ENCODE measurements around the gene NYAP2.

Gene NYAP2

GRCh38 chr2:225399504-225399903 is at the start of gene NYAP2:
Gene NYAP2, plus strand, starts transcription at chr2:225399710. Its CDS starts 9,171 bp downstream, at chr2:225408881.
- no peak for DNase-seq

DNA sequence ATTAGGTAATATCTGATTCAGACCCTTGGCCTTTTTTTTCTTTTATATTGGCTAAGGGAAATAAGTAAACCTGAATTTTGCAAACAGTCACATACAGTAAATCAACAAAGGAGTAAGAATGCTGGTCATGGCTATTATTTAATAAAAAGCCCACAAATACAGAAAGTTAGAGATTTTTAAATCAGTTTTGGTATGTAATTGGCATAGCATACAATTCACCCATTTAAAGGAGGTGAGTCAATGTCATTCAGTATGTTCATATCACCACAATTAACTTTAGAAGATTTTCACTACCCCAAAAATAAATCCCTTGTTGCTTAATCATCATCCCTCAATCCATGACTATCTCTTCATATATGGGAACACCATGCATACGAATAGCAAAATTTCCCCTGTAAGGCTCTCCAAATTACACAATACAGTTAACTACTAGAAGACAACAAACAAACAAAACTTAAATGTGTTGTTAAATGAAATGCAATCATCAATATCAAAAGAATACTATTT is 45.9 kb upstream of the NYAP2 start:
- no peak for DNase-seq

GRCh38 chr2:225354281-225354774 is 45.2 kb upstream of the NYAP2 start:
- DNase-seq = no peak

- DNase-seq = no peak
Measured at GRCh38 chr2:225355788-225356187, 43.7 kb upstream of the NYAP2 start.

- DNase-seq = no peak
Measured at GRCh38 chr2:225366731-225367130, 32.8 kb upstream of the NYAP2 start.

- no peak for DNase-seq
Measured at GRCh38 chr2:225367482-225367881, 32.0 kb upstream of the NYAP2 start.

GRCh38 chr2:225378984-225379383 is 20.5 kb upstream of the NYAP2 start:
- no peak for DNase-seq

DNA sequence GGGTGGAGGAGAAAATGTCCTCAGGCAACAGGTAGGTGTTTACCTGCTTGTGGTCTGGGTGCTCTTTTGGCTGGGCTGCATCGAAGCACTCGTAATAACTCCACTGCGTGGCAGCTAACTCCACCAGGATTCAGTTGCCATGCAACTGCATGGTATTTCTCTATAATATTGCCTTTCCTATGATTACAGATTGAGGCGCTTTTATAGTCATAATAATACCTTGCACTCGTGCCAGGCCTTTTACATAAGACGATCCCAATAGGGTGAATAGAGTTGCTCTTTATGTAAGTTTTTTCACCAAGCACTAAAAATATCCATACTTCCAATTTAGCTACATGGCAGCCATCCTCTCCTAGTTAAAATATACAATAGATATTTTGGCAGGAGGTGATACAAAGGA is 19.7 kb upstream of the NYAP2 start:
- DNase-seq = no peak

GRCh38 chr2:225381609-225382008 is 17.9 kb upstream of the NYAP2 start:
- no peak for DNase-seq

- no peak for DNase-seq
Measured at GRCh38 chr2:225398372-225398771, 1.1 kb upstream of the NYAP2 start.

DNA sequence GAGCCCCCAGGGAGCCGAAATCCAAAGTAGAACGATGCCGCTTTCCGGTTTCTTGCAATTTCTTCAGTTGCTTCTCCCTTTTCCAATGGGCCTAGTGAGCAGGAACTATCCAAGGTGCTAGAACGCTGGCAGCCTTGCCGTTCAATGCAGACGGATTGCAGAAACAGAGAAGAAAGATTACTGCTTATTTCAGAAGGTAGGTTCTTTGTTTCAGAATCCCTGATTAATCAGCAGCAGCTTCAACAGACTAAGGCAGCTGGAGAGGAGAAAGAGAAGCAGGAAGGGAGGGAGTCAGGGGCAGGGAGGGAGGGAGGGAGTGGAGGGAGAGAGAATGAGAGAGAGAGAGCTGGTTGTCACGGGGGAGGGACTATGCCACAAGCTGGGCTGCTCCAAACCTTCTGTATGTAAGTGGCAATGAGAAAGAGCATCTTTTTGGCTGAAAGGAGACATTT is 576 bp downstream of the NYAP2 start:
- DNase-seq = no peak

GRCh38 chr2:225400546-225401400 is 1.3 kb downstream of the NYAP2 start:
- DNase-seq = no peak

GRCh38 chr2:225402210-225402776 is 2.8 kb downstream of the NYAP2 start:
- no peak for DNase-seq

- DNase-seq = no peak
Measured at GRCh38 chr2:225411452-225411851, 11.9 kb downstream of the NYAP2 start.

- DNase-seq = no peak
Measured at GRCh38 chr2:225413786-225414185, 14.3 kb downstream of the NYAP2 start.

GRCh38 chr2:225414902-225415301 is 15.4 kb downstream of the NYAP2 start:
- no peak for DNase-seq

DNA sequence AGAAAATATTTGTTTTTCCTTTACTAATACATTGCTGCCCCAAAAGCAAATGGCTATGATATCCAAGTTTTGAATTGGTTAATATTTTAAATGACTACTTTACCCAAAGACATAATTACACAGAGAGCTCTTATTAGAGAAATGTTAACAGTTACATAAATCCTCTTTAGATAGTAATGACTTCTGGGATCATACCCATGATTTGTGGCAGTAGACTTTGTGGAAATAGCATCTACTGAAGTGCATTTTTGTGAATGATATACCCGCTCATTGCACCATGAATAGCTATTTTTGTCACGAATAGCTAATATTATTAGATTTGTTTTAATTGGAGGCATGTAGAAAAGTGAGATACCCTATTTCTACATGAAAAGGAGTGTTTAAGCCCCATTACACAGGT is 15.8 kb downstream of the NYAP2 start:
- no peak for DNase-seq

DNA sequence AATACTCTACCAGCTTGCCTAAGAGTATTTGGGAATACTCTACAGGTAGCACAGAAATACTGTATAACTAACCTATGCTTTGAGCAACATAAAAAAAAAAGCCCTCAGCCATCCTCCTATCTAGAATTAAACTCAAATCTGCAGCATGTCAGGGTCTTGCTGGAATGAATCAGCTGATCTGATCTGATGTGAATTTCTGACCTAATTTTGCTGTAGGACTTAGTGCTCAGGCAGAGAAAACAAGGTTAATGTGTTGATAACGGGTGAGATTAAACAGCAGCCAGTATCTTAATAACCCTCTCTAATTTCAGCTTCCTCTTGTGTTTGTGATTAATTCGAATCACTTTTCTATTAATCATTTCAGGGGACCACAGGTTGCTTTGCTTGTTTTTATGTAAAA is 16.3 kb downstream of the NYAP2 start:
- no peak for DNase-seq

DNA sequence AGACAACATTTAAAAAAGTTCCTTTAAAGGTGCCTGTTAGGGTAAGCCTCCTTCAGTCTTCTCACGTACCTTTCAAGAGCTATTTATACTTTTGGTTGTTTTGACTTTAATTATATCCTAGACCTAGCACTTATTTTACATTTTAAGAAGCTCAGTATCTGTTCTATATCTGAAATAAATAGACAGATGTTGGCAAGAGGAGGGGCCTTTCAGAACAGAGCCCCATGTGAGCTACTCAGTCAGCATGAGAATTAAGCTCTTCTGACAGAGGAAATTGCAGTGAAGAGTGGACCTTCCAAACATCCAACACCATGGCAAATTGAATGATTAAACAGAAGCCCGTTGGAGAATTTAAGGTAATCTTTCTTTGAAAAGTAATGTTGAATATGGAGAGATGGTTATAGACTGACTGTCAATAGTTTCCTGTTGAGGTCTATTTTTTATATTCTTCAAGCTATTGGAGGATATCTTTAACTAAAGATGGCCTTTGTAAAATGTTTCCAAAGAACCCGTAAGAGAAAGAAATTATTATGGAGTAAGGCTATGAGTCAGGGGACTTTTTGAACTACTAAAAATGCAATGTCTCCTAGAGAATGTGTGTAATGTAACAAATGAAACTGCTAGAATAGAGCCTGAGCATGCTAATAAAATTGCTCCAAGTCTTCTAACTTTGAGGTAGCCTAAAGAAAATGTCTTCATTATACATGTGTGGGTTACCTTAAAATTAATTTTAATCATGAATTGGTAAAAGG is 17.3 kb downstream of the NYAP2 start:
- DNase-seq = no peak

DNA sequence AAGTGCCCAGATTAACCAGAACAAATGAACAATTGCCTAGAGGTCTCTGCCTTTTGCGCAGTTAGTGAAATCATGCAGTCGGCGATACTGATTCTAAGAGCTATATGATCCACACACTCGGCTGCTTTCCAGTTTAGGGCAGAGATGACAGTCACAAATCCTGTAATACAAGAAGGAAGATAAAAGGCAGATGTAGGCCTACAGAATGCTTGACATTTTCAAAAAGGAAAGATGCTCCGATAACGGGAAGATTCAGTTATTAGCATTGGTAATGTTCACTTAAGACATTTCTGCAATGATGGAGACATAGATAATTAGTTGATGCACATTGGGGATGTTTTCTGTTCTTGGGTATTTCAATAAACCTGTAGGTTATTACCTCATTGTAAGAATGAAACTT is 19.5 kb downstream of the NYAP2 start:
- no peak for DNase-seq

DNA sequence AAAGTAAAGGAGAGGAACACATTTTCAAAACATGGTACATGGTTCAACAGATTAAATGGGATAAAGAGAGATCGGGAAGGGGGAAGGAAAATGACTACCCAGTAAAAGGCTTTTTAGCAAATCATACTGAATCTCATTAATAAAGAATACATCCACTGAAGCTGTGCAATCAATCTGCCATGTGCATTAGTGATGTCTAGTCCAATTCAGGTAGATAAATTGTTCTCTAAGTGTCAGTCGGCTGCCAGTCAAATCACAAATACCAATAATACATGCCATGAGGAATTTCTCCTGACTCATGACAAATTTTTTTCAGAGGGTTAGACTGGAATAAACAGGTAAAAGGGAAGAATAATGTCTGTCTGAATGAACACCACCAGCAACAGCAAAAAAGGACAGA is 22.6 kb downstream of the NYAP2 start:
- DNase-seq = no peak

DNA sequence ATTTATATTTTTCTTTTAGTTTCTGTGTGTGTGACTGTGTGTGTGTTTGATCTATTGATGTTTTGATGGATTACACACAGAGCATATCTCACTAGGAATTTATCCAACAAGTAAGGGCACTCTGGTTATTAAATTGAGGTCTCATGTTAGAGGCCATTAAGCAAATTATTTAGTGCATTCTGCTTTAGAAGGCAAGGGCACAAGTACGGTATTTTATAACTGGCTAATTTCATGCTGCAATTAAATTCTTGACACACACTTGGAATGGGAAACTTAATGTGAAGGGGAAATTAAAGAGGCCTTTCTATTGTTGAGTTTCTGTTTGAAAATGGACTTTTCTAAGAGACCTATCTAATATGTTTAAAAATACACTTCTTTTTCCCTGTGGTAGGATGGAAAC is 25.8 kb downstream of the NYAP2 start:
- DNase-seq = no peak

DNA sequence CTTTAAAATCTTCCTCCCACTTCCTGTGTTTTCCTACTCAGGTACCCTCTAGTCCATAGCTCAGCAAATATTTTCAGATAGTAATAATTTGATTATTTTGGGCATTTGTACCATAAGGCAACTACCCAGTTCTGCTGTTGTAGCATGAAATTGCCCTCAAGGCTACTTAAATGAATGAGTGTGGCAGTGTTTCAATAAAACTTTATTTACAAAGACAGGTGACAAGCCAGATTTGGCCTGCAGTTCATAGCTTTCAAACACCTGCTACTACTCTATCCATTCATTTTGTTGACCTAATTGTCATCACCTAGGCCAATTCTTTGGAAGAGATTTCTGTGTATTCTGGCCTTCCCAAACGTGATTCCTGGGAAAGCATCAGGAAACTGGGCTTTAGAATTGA is 28.9 kb downstream of the NYAP2 start:
- no peak for DNase-seq
